HG03196 (cell line): ENCODE data around the gene PDK2.

Source experiments
- ATAC-seq: cut with Tn5 transposase; IDR thresholded peaks from one replicate; pipeline ENCODE4 v1.9.1; 2021; ENCODE audit not compliant: unreplicated experiment

PDK2 gene

GRCh38 chr17:50078430-50078829, 16.7 kb upstream of the PDK2 start:
- ATAC-seq, result no peak

DNA sequence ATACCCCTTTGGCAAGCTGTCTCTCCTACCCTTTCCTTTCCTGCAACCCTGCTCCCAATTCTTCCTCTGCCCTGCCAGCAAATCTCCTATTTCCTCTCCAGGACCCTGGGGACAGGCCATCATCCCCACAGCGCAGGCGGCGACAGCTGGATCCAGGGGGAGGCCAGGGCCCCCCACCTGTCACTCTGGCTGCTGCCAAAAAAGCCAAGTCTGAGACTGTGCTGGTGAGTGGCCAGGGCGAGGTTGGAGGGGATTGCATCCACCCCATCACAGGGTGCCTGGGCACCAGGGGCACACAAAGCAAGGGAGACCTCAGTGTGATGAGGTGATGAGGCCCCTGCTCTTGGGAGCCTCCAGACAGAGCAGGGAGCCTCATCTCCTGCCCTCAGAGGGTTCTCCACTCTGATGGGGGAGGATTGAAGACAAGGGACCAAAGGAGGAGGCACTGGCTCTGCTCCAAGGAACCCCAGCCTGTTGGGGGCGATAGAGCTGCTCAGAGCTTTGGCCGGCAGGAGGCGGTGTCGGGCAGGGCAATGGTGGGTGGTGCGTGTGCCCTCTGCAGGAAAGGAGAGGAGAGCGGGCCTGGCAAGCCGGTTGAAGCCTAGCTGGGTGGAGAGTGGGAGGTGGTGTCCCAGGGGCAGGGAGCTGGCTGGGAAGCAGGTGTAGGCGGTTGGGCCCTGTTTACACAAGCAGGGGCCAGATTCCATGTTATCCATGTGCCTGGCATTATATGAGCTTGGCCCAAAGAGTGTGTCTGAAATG, 15.6 kb upstream of the PDK2 start:
- no peak for ATAC-seq

- ATAC-seq, result no peak
These were observed 15.1 kb upstream of the PDK2 start for GRCh38 chr17:50080096-50080480.

GRCh38 chr17:50080827-50081226, 14.3 kb upstream of the PDK2 start:
- ATAC-seq, result no peak

- no peak for ATAC-seq
These were observed 13.4 kb upstream of the PDK2 start for GRCh38 chr17:50081757-50082156.

DNA sequence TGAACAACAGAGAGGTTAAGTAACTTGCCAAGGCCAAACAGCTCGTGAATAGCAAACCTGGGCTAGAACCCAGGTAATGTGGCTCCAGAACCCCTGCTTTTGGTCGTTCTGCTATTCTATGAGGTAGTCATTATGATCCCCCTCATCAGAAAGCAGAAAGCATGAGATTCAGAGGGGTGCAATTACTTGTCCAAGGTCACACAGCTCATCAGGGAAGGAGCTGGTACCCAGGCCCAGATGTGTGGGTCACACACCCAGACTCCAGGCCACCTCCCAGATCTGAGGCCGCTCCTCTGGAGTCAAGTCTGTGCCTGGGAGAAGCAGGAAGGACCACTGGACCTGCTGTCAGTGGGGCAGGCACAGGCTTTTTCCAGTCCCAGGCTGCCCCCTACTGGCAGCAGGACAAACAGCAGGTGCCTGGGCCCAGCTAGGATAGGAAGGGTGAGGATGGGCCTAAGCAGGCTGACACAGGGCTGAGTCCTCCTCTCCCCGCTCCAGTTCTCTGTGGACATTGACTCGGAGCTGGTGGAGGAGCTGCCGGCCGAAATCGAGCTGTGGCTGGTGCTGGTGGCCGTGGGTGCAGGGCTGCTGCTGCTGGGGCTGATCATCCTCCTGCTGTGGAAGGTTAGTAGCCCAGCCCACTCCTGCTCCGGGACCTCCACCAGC, 7.8 kb upstream of the PDK2 start:
- no peak for ATAC-seq

- ATAC-seq, result no peak
These were observed 7.2 kb upstream of the PDK2 start for GRCh38 chr17:50087912-50088405.

GRCh38 chr17:50088952-50089825, 6.0 kb upstream of the PDK2 start:
- no peak for ATAC-seq

DNA sequence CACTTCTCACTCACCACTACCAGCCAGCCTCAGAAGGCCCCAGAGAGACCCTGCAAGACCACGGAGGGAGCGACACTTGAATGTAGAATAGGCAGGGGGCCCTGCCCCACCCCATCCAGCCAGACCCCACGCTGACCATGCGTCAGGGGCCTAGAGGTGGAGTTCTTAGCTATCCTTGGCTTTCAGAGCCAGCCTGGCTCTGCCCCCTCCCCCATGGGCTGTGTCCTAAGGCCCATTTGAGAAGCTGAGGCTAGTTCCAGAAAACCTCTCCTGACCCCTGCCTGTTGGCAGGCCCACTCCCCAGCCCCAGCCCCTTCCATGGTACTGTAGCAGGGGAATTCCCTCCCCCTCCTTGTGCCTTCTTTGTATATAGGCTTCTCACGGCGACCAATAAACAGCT, 5.1 kb upstream of the PDK2 start:
- no peak for ATAC-seq

GRCh38 chr17:50090971-50091917, 3.9 kb upstream of the PDK2 start:
- no peak for ATAC-seq

DNA sequence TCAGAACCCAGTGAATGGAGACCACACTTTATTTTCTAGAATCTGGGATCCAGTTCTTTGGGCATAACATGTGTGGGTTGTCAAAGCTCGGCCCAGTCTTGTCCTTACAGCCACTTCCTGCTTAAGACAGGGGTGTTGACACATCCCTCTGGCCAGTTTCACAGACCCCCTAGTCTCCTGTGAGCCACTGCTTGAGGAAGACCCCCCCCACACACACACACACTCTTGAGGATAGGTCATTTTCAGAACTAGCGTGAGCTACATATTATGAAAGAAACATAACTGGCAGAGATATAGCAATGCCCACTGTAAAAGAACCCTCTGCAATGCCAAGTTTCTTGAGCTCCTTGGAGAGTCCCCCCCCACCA, 3.2 kb upstream of the PDK2 start:
- no peak for ATAC-seq

GRCh38 chr17:50093246-50093645, 1.9 kb upstream of the PDK2 start:
- no peak for ATAC-seq

- ATAC-seq, result no peak
These were observed 1.3 kb upstream of the PDK2 start for GRCh38 chr17:50093807-50094206.

GRCh38 chr17:50094243-50094752, 853 bp upstream of the PDK2 start:
- no peak for ATAC-seq

GRCh38 chr17:50095626-50096037, 481 bp downstream of the PDK2 start:
- ATAC-seq, result no peak

GRCh38 chr17:50096092-50096491, 941 bp downstream of the PDK2 start:
- no peak for ATAC-seq

- ATAC-seq, result no peak
These were observed 1.6 kb downstream of the PDK2 start for GRCh38 chr17:50096758-50097157.

DNA sequence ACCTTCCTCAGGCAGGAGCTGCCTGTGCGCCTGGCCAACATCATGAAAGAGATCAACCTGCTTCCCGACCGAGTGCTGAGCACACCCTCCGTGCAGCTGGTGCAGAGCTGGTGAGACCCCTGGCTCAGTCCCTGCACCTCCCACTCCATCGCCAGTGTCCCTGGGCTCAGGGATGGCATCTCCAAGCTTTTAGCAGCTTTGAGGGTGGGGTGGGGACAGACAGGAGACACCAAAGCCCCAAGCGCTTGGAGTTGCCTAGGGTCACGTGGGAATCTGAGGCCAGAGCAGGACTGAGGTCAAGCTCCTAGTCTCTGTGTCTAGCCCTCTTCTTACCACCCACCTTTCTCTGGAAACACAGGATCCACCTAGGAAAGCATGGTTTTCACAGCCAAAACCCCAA, 2.3 kb downstream of the PDK2 start:
- ATAC-seq, result no peak

DNA sequence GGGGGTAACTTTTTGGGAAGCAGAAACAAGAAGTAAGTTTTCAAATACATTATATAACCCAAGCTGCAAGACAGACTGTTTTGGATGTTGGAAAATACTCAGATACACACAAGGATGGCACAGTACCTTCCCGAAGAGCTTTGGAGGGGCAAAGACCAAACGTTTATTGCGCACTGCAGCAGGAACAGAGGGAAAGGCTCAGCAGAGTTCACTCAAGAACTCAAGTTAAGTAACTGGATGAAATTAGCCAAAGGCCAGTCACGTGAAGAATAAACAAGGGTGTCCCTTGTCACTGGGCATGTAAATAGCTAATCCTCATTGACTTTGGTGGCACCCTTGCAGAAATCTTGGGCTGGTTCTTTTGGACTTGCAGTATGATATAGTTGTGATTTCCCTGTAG, 2.8 kb downstream of the PDK2 start:
- ATAC-seq, result no peak

GRCh38 chr17:50098583-50098982, 3.4 kb downstream of the PDK2 start:
- no peak for ATAC-seq
